IPS DF 4.7 (cell line): ENCODE measurements around the gene CCL25.

Experiments
- DNase-seq: peaks from one replicate; pipeline ENCODE4 v3.0.0-alpha.2; 2013; ENCODE audit warnings: low spot score; ENCODE audit errors: extremely low read depth

The CCL25 gene

DNA sequence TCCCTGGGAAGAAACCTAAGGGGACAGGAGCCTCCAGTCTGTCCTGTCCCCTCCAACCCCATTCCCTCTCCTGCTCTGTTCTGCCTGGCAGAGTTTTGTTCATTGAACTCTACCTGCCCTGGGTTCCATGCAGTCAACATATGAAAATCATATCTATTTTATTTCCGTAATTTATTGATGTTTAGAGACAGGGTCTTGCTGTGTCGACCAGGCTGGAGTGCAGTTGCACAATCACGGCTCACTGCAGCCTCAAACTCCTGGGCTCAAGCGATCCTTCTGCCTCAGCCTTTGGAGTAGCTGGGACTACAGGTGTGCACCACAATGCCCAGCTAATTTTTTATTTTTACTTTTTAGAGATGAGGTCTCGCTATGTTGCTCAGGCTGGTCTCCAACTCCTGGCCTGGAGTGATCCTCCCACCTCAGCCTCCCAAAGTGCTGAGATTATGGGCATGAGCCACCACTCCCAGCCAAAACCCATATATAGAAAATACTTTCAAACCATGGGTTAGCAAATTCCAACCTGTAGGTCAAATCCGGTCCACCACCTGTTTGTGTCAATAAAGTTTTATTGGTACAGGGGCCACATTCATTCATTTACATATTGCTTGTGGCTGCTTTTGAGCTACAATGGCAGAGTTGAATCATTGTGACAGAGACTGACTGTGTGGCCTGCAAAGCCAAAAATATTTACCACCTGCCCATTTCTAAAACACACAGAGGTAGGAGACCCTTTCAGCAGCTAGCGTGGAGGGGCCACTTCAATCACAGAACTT is 57.5 kb downstream of the CCL25 start:
- no peak for DNase-seq

GRCh38 chr19:8110931-8111330 is 58.4 kb downstream of the CCL25 start:
- no peak for DNase-seq

DNA sequence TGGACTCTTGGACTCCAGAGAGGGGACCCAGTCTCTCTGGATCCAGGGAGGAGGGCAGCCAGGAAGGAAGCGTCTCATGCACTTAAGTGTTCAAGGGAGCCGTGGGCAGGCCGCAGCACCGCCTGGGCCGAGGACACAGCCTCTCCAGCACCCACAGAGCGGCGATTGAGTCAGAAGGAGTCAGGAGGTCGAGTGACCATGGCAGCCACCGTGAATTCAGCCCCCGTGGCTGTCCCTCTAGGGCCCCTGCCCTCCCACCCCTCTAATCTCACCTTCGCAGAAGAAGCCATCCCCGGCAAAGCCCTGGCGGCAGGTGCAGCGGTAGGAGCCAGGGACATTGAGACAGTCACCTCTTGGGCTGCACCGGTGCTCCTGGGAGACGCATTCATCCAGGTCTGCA is 58.8 kb downstream of the CCL25 start:
- no peak for DNase-seq
